GM21576 (cell line): ENCODE measurements around the gene MAOA.

Experiments used
- ATAC-seq: cut with Tn5 transposase; IDR thresholded peaks from one replicate; pipeline ENCODE4 v1.9.1; 2021; ENCODE audit warnings: mild to moderate bottlenecking, moderate library complexity; ENCODE audit not compliant: unreplicated experiment

The MAOA gene

GRCh38 chrX:43745938-43746721, 90.0 kb downstream of the MAOA start:
- no peak for ATAC-seq

DNA sequence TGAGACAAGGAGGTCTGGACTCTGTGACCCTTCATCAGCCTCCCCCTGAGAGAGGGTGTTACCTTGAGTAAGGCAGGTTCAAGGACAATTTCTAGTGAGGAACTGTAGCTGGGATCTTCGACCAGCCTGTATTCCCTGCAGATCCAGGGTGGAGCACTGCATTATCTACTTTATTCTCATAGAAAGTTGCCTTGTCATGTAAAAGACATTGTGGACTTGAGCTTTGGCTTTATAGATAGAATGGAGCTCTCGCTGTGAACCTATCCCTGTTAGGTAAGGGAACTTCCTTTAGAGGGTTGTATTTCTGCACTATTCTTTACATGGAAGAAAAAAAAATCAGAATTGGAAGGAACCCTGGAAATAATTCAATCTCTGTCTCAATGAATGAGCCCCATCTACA, 91.4 kb downstream of the MAOA start:
- no peak for ATAC-seq

DNA sequence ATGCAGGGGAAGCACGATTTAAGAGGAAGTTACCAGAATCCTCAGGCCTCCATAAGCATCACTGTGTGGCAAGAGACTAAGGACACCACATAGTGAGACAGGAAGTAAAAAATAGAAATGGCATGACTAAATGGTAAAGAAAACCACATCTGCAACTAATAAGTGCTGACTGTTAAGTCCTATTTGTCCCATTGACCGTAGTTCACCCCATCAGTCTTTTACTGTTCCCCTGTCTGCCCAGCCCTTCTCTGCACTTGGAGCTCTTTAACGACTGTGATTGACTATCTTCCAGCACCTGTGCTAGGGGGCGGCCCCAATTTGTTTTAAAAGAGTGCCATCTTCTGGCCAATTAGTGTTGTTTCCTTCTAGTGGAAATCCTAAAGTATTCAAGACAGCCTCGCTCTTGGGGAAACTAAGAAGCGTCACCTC, 94.2 kb downstream of the MAOA start:
- ATAC-seq: no peak

DNA sequence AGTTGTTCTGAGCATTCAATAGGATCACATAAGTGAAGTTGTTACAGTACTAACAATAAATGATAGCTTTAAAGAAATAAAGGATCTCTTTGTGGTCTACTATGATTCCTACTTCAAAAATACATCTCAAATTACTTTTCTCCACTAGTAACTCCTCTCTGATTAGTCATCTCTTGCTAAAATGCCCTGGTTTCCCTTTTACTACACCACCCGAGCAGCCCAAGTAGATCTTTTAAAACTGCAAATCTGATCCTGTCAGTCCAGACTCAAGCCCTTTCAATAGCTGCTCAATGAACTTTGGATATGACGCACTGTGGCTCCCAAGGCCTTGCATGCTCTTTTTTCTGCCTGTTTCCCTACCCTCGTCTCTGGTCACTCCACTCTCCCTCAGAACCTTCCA, 97.5 kb downstream of the MAOA start:
- no peak for ATAC-seq

- no peak for ATAC-seq
Observed at GRCh38 chrX:43756076-43756475, 100.0 kb downstream of the MAOA start.

GRCh38 chrX:43758044-43758443, 101.9 kb downstream of the MAOA start:
- no peak for ATAC-seq

- ATAC-seq: no peak
Observed at GRCh38 chrX:43785930-43786591, 130.0 kb downstream of the MAOA start.
